ENCODE data around the gene CCDC61.

GRCh38 chr19:45976178-45976577, 19.1 kb upstream of the CCDC61 start:
- TF ChIP-seq, protein P1, sequence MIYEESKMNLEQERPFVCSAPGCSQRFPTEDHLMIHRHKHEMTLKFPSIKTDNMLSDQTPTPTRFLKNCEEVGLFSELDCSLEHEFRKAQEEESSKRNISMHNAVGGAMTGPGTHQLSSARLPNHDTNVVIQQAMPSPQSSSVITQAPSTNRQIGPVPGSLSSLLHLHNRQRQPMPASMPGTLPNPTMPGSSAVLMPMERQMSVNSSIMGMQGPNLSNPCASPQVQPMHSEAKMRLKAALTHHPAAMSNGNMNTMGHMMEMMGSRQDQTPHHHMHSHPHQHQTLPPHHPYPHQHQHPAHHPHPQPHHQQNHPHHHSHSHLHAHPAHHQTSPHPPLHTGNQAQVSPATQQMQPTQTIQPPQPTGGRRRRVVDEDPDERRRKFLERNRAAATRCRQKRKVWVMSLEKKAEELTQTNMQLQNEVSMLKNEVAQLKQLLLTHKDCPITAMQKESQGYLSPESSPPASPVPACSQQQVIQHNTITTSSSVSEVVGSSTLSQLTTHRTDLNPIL (CRISPR knock-in tag; IDR thresholded peaks at IDR 0.05; ENCODE audit: low read depth), result no peak
- TF ChIP-seq PPARA (CRISPR knock-in tag; IDR thresholded peaks at IDR 0.05; ENCODE audit: borderline replicate concordance) (no peak), ZFP30 (CRISPR knock-in tag; IDR thresholded peaks at IDR 0.05) (no peak), CSDC2 (CRISPR knock-in tag; IDR thresholded peaks at IDR 0.05) (no peak), OSR1 (CRISPR knock-in tag; IDR thresholded peaks at IDR 0.05) (no peak), TCF4 (CRISPR knock-in tag; IDR thresholded peaks at IDR 0.05; ENCODE audit: borderline replicate concordance) (no peak), SNAI2 (CRISPR knock-in tag; IDR thresholded peaks at IDR 0.05) (no peak), RARB (CRISPR knock-in tag; IDR thresholded peaks at IDR 0.05) (no peak), ISL1 (CRISPR knock-in tag; IDR thresholded peaks at IDR 0.05) (no peak)
- TF ChIP-seq, protein P2, sequence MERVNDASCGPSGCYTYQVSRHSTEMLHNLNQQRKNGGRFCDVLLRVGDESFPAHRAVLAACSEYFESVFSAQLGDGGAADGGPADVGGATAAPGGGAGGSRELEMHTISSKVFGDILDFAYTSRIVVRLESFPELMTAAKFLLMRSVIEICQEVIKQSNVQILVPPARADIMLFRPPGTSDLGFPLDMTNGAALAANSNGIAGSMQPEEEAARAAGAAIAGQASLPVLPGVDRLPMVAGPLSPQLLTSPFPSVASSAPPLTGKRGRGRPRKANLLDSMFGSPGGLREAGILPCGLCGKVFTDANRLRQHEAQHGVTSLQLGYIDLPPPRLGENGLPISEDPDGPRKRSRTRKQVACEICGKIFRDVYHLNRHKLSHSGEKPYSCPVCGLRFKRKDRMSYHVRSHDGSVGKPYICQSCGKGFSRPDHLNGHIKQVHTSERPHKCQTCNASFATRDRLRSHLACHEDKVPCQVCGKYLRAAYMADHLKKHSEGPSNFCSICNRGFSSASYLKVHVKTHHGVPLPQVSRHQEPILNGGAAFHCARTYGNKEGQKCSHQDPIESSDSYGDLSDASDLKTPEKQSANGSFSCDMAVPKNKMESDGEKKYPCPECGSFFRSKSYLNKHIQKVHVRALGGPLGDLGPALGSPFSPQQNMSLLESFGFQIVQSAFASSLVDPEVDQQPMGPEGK (CRISPR knock-in tag; IDR thresholded peaks at IDR 0.05; ENCODE audit: borderline replicate concordance), result no peak
